ENCODE results near the gene TULP4.
"Not testable (repeated sequence)": the region's sequence is repeated elsewhere in the genome, so short reads cannot be mapped to it uniquely, and the experiment has no call there.

TULP4 gene

DNA sequence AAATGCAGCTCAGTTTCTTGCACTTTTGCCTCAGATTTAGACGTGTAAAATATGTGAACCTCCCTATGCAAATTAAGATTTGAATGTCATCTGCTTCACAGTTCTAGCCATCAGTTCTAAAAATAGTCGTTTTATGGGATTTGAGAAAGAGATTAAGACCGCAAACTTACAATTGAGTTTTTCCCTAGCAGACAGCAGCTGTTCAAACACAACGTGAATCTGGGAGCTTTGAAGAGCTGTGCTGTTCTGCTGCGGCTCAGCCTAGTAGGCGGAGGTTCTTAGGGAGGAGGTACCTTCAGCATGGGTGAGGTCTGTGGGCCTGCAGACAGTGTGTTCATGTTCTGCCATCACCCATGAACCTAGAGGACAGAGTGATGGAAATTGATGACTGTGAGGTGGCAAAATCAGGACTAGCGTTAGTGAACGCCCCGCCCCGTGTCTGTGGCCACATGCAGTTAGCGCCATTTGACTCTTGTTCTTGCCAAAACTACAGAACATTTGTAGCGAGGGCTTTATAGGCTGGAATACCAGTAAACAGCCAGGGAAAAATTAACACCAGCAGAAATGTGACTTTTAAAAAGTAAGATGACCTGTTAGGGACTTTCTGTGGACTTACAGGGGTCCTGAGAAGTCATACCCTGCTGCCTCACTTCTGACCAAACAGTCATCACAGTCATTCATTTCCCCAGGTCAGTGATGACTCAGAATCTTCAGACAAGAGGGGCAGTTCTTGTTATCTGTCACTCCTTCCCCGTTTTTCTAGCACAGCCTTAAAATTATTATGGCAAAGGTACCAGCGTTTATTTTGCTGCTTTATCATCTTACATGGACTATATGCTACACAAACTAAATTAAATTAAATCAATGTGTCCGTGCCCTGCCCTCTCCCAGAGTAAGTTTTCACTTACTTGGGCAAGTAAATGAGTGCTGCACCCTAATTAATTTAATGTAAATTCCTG lies 163.4 kb downstream of the TULP4 start:
- FAIRE-seq, result peak; percentile 58

DNA sequence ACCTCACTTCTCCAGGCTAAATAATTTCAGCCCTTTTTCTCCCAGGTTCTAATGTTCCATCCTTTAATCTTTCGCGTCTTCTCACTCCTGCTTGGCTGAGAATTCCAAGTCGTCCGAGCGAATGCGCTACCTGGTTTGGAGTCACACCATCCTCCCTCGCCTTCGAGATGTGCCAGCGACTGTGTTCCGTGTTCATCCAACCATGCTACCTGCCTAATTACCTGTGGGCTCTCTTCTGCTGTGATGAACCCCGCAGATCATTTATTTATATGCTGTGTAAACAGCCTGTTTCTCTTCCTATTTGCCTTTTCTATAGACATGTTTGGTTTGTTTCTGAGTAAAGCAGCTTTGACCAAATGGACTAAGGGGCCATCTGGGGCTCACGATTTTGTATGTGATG lies 164.1 kb downstream of the TULP4 start:
- FAIRE-seq, result no peak

DNA sequence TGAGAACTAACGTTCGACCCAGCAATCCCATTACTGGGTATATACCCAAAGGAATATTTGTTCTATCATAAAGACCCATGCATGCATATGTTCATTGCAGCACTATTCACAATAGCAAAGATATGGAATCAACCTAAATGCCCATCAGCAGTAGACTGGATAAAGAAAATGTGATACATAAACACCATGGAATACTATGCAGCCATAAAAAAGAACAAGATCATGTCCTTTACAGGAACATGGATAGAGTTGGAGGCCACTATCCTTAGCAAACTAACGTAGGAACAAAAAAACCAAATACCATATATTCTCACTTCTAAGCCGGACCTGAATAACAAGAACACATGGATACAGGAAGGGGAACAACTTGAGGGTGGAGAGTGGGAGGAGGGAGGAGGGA lies 165.5 kb downstream of the TULP4 start:
- not testable (repeated sequence) for FAIRE-seq

DNA sequence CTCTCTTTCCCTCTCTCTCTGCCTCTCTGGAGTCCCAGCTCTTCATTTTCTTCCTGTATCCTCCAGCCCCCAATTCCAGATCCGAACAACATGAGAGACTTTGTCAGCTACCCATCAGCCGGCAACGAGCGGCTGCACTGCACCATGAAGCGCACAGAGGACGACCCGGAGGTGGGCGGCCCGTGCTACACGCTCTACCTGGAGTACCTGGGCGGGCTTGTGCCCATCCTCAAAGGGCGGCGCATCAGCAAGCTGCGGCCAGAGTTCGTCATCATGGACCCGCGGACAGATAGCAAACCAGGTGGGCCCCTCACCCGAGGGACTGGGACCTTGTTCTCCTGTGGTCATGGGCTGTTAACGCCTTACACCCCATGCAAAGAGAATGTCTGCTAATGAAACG lies 168.7 kb downstream of the TULP4 start:
- FAIRE-seq, result no peak

DNA sequence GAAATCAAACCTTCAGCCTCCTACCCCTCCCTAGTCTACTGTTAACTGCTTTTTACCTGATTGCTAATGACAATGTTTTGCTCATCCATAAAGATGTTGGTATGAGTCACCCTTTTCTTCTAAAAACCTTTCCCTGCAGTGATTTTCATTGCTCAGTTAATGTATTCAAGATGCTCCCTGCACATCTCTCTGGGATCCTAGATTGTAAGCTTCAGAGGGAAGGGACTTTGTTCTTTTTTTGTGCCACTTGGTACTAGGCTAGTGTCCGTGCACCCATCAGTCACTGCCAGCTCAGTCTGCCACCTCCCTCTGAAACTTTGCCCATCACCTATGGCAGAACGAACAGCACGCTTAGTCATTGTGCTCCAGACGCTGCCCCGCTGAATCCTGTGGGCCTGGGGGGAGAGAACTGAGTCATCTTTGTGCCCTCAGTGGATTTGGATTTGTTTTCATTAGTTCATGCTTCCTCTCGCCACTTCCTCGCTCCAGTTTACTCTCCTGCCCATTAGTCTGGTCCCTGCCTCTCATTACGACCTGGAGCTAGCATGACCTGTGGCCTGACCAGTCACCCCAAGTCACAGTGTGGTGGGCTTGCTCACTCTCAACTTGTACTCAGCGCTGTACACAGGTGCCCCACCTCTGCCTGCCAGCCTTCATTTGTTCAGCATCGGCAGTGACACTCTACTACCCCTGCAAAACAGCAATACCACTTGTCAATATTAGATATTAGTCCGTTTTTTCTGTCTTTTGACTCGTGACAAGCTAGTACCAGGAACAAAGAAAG lies 169.6 kb downstream of the TULP4 start:
- no peak for FAIRE-seq

DNA sequence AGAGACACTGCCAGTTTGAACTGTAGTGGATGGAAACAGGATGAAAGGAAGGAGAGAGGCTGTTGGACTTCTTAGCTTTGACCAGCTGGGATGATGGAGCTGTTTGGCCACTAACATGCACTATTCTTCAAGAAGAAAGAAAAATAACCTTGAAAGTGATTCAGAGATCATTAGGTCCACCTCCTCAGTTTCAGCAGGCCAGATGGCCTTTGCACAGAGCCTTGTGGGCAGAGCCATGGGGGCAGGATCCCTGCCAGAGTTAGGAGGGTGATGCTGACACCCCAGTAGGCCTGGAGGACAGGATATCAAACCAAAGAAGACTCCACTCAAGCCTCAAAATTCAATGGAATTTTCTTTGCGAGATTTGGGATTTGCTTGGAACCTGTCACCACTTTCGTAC lies 173.2 kb downstream of the TULP4 start:
- no peak for FAIRE-seq

DNA sequence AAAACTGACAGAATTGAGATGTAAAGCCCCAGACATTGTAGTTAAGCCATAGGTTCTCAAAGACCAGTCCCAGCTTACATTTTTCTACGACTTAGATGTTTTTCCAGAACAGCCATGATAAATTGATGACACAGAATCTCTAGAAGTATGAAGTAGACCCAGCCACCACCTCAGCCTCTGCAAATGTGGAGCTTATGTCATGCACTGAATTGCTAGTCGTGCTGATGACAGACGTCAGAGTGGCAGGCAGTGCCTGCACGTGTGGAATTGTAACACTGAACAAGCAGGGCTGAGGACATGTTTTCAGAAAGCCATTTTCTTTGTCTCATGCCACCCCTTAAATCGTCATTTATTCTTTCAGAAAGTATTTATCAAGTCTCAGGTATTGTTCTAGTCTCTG lies 175.2 kb downstream of the TULP4 start:
- no peak for FAIRE-seq

DNA sequence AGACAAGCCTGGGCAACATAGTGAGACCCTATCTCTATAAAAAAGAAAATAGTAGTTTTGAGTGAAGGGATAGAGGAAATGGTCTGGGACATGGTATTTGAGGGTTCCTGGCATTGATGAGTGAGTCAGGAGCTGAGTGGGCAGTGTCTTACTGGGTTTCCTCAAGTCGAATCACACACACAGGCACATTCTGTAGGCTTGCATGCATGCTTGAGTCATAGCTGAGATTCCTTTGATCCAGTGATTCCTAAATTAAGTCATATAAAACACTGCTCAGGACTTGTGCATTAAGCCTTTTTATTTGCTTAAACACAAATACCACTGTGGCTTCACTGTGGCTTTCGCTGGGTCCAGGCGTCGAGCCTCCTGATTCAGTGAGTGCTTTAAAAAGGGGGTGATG lies 175.8 kb downstream of the TULP4 start:
- FAIRE-seq, result no peak

DNA sequence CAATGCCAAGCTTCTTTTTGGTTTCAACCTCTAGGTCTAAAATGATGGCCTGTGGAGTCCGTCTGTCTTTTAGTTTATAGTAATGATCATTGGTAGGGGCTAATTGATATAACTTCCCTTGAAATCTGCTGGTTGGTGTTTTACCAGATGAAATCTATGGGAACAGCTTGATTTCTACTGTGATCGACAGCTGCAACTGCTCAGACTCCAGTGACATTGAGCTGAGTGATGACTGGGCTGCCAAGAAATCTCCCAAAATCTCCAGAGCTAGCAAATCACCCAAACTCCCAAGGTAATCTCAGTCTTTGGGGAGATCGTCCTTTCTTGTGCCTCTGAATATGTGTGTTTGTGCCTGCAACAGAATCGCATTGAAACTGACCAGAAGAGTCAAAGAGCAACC lies 177.2 kb downstream of the TULP4 start:
- no peak for FAIRE-seq

DNA sequence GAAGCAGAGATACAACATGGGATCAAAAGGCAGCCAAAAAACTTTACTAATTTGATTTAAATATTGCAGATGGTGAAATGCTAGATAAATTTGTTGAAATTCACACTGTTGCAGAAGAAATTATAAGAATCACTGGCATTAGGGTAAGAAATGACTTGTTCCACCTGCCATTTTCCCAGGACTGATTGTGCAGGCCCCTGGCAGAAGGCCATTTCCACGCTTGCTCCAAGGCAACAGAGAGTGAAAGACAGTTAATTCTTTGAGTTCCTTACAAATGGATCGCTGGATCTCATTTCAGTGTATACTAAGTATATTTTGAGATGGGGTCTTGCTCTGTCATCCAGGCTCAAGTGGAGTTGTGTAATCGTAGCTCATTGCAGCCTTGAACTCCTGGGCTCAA lies 180.6 kb downstream of the TULP4 start:
- FAIRE-seq, result no peak

DNA sequence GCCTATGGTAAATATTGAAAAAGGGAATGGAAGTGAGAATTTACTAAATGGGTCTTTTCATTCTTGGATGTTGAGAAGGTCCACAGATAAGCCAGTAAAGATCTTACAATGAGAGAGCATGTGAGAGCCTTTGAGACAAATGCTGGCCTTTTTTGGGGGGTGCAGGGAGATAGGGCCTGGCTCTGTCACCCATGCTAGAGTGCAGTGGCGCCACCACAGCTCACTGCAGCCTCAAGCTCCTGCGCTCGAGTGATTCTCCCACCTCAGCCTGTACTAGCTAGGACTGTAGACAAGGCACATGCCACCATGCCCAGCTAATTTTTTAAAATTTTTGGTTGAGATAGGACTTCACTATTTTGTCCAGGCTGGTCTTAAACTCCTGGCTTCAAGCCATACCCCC lies 184.4 kb downstream of the TULP4 start:
- no peak for FAIRE-seq

DNA sequence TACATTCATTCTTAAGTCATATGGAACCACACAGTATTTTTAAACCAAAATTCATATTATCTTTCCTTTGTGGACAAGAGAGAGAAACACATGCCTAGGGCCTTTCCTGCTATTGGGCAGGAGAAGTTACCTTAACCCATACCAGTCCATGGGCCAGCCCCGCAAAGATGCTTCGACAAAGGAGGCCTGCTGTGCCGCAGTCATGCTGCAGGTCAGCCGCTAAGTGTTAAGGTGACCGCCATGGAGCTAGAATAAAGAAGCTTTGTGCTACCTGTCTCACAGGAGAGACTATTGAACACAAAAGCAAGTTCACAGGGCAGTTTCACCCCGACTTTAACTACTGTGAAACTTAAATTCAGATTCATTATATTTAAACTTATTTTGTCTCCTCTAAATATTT lies 185.4 kb downstream of the TULP4 start:
- no peak for FAIRE-seq

DNA sequence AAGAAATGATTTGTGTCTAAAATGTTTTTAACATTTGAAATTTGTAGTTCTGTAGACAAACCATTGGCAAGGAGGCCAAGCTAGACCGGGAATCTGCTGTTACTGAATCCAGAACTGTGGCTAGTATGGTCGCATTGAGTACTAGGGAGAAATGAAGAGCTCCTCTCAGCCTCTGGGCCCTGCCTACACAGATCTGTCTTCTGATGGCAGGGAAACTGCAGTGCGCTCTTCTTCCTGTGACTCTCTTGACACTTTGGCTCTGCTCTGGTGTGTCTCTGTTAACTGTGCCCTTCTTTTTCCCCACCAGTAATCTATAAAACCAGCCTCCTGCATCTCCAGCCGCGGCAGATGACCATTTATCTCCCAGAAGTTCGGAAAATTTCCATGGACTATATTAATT lies 186.1 kb downstream of the TULP4 start:
- FAIRE-seq, result no peak

DNA sequence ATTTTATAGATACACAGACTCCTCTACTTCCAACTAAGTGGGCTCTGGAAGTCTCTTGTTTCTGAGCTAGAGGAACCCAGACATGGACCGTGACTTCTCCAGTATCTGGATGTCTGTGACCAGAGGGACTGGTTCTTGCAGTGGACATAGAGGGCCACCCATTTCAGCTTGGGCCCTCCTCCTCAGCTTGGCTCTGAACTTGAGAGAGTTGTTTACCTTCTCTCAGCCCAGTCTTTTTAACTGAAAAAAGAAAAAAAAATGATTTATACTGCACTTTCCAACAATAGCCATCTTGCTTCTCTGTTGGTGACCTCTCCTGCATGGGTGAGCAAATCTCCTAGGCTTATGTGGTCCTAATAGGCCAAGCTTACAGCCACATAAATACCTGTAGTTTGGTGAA lies 187.3 kb downstream of the TULP4 start:
- no peak for FAIRE-seq

DNA sequence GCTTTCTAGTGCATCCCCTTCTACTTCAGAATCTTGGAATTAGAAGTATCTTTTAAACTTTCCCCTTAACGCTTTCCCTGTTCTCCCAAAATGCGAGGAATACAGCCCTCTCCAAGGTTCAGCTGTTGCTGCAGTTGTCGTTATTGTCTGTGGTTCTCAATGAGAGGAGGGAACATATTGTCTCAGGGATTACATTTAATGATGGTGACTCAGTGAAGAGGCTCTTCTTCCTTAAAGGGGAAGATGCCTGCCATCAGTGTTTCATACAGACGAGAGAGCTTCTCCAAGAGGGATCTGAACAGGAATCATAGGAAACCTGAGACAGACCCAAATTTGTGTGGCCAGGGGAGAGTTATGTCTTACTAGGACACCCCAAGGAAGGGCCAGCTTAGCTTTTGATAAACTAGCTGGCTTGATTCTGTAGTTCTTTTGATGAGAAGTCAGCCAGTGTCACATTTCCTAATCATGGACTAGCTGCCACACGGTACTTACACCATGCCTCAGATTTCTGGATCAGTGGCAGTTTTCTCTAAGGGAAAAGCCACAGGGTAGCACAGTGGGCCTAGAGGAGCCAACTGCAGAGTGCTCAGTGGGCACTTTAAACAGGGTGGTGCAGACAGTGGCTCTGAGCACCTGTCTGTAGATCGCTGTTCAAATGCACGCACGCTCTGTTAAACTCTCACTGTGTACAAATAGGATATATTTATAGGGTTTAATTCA lies 187.9 kb downstream of the TULP4 start:
- no peak for FAIRE-seq

DNA sequence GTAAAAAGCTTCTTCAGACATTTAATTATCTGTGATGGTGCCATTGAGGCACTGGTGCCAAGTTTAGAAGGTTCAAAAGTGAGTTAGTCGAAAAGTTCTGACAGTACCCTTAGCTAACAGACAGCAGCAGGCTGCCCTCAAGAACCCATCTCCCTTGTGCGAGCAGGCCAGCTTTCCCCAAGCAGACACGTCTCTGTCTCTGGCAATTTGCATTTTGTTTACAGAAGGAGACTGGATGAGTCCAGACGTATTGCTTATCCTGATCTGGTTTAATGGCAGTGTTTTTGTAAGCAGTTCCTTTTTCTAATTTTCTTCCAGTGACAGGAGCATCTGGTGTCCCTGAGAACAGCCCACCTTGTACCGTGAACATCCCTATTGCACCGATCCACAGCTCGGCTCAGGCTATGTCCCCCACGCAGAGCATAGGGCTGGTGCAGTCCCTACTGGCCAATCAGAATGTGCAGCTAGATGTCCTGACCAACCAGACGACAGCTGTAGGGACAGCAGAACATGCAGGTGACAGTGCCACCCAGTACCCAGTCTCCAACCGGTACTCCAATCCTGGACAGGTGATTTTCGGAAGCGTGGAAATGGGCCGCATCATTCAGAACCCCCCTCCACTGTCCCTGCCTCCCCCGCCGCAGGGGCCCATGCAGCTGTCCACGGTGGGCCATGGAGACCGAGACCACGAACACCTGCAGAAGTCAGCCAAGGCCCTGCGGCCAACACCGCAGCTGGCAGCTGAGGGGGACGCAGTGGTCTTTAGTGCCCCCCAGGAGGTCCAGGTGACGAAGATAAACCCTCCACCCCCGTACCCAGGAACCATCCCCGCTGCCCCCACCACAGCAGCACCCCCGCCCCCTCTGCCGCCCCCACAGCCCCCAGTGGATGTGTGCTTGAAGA lies 189.3 kb downstream of the TULP4 start:
- no peak for FAIRE-seq

DNA sequence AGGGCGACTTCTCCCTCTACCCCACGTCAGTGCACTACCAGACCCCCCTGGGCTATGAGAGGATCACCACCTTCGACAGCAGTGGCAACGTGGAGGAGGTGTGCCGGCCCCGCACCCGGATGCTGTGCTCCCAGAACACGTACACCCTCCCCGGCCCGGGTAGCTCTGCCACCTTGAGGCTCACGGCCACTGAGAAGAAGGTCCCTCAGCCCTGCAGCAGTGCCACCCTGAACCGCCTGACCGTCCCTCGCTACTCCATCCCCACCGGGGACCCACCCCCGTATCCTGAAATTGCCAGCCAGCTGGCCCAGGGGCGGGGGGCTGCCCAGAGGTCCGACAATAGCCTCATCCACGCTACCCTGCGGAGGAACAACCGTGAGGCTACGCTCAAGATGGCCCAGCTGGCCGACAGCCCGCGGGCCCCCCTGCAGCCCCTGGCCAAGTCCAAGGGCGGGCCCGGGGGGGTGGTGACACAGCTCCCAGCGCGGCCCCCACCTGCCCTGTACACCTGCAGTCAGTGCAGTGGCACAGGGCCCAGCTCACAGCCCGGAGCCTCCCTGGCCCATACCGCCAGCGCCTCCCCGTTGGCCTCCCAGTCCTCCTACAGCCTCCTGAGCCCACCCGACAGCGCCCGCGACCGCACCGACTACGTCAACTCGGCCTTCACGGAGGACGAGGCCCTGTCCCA lies 190.1 kb downstream of the TULP4 start:
- FAIRE-seq, result no peak

DNA sequence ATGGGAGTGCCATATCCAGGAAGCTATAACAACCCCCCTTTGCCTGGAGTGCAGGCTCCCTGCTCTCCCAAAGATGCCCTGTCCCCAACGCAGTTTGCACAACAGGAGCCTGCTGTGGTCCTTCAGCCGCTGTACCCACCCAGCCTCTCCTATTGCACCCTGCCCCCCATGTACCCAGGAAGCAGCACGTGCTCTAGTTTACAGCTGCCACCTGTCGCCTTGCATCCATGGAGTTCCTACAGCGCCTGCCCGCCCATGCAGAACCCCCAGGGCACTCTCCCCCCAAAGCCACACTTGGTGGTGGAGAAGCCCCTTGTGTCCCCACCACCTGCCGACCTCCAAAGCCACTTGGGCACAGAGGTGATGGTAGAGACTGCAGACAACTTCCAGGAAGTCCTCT lies 191.0 kb downstream of the TULP4 start:
- FAIRE-seq, result no peak

DNA sequence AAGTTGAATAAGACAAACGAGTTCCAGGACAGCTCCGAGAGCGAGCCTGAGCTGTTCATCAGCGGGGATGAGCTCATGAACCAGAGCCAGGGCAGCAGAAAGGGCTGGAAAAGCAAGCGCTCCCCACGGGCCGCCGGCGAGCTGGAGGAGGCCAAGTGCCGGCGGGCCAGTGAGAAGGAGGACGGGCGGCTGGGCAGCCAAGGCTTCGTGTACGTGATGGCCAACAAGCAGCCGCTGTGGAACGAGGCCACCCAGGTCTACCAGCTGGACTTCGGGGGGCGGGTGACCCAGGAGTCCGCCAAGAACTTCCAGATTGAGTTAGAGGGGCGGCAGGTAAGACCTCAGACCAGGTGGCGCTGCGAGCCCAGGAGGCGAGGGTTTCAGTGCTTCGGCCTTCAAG lies 191.6 kb downstream of the TULP4 start:
- FAIRE-seq, result no peak

DNA sequence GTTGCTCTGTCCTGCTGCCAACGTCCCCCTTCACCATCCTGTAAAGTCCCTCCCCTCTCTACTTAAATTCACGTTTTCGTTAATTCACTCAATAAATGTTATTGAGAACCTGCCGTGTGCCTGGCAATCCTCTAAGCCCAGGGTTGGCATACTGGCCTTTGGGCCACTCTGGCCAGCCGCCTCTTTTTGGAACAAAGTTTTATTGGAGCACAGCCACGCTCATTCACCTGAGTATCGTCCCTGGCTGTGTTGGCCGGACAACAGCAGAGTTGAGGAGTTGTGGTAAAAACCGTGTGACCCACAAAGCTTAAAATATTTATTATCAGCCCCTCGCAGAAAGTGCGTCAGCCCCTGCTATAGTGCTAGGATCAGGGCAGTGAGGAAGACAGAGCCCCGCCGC lies 192.9 kb downstream of the TULP4 start:
- FAIRE-seq, result no peak

DNA sequence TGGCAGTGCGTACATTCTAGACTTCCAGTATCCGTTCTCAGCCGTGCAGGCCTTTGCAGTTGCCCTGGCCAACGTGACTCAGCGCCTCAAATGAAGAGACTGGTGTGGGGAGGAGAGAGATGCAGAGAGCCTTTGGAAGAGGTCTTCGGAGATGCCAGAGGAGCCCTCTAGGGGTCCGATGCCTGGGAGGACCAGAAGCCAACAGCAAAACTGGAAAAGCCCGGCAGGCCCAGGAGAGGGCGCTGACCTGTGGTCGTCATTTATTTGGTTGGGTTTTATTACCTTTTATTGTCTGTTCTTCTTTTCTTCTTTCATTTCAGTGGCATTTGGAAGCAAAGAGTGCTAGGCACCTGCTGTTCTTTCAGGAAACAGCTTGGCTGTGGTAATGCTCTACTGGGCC lies 194.3 kb downstream of the TULP4 start:
- FAIRE-seq, result no peak

DNA sequence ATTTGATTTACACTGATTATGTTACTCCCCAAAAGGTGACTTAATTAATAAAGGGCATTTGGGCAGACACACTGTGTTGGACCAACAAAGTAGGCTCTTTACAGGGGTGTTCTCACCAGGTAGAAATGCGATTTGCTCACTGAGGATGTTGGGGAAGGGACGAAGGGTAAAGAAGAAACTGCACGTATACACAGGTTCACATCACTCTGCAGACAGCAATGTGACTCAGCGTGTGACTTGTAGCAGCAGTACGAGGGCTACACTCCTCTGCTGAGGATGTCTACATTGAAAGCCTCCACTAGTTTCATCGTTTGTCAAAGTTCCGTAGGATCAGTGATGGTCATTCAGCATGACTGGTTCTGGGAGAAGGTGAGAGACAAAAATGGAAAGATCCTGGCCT lies 194.9 kb downstream of the TULP4 start:
- FAIRE-seq, result no peak
